Neutrophil (primary cell): ENCODE measurements around the gene SP1.
A peak's percentile ranks its signal among the peaks of the same experiment; 100 is the strongest.

Source experiments
- H3K27ac ChIP-seq: fragments of 200-600 bp; sonication (generic); 2 replicates; pipeline ENCODE4 v1.5.1; 2016; ENCODE audit warnings: mild to moderate bottlenecking, moderate library complexity
- H3K27me3 ChIP-seq: fragments of 200-600 bp; sonication (generic); 2 replicates; pipeline ENCODE4 v1.6.0; 2016; ENCODE audit warnings: mild to moderate bottlenecking
- H3K36me3 ChIP-seq: fragments of 200-600 bp; sonication (generic); 2 replicates; pipeline ENCODE4 v1.5.1; 2017
- H3K4me1 ChIP-seq, 2 experiments: fragments of 200-600 bp in 1 of 2; sonication (generic) in 1 of 2; 1 replicate in 1 of 2; 2 replicates in 1 of 2; pipeline versions ENCODE4 v1.5.1 to v1.6.1; 2013 to 2016; ENCODE audit warnings: low read depth in 1 of 2, low read length in 1 of 2, mild to moderate bottlenecking in 1 of 2, moderate library complexity in 1 of 2; ENCODE audit not compliant: control insufficient read depth in 1 of 2, insufficient read depth in 1 of 2
- H3K4me3 ChIP-seq, 2 experiments: fragments of 200-600 bp in 1 of 2; sonication (generic) in 1 of 2; 1 replicate in 1 of 2; 2 replicates in 1 of 2; pipeline ENCODE4 v1.5.1; 2013 to 2016; ENCODE audit warnings: low read depth in 1 of 2, low read length in 1 of 2, mild to moderate bottlenecking in 1 of 2, moderate library complexity in 1 of 2
- H3K9me3 ChIP-seq: fragments of 200-600 bp; sonication (generic); 2 replicates; pipeline ENCODE4 v1.5.1; 2016
- TF ChIP-seq, protein P1 (sequence below): fragments of 200-600 bp; sonication (generic); IDR thresholded peaks from 2 replicates; pipeline ENCODE4 v1.5.1; 2016; ENCODE audit warnings: antibody characterized with exemption

The SP1 gene

DNA sequence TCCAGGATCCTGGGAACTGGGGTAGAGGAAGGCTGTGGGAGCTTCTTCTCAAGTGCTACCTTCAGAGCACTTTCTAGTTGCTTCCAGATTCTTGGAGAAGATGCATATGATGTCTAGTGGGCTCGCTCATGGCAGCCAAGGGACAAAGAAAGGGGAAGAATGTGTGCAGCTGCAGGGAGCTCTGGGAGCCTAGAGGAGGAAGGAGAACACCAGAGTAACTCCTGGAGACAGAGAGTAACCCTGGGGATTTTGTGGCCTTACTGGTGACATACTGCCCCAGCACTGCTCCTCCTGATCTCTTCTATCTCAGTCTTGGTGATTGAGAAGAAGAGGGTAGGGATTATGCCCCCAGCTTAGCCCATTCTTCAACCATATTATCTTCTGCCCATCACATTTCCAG lies 33.5 kb upstream of the SP1 start:
- peaks cover 36% of the 10 kb centered on the region for H3K27me3 ChIP-seq
- no peak overlapping the region for H3K4me3 ChIP-seq
- TF ChIP-seq, protein P1, sequence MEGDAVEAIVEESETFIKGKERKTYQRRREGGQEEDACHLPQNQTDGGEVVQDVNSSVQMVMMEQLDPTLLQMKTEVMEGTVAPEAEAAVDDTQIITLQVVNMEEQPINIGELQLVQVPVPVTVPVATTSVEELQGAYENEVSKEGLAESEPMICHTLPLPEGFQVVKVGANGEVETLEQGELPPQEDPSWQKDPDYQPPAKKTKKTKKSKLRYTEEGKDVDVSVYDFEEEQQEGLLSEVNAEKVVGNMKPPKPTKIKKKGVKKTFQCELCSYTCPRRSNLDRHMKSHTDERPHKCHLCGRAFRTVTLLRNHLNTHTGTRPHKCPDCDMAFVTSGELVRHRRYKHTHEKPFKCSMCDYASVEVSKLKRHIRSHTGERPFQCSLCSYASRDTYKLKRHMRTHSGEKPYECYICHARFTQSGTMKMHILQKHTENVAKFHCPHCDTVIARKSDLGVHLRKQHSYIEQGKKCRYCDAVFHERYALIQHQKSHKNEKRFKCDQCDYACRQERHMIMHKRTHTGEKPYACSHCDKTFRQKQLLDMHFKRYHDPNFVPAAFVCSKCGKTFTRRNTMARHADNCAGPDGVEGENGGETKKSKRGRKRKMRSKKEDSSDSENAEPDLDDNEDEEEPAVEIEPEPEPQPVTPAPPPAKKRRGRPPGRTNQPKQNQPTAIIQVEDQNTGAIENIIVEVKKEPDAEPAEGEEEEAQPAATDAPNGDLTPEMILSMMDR: no peak

DNA sequence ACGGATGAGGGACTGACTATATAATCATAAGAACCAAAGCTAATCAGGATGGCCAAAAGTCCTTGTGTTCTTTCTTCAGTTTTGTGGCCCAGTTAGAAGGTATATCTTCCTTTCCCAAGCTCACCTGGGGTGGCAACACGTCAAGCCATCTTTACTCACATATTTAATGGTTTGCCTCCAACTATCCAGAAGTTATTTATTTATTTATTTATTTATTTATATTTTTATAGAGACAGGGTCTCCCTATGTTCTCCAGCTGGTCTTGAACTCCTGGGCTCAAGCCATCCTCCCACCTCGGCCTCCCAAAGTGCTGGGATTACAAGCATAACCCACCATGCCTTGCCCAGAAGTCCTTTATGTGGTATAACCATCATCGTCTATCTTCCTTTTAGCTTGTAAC lies 32.1 kb upstream of the SP1 start:
- H3K36me3 ChIP-seq: no peaks in the 10 kb centered on the region
- peaks cover 11 to 16% of the 10 kb centered on the region in 2 experiments for H3K4me1 ChIP-seq
- no peaks in the 10 kb centered on the region for H3K9me3 ChIP-seq
- H3K4me3 ChIP-seq: no peak overlapping the region
- TF ChIP-seq, protein P1: no peak
- peaks cover 35% of the 10 kb centered on the region for H3K27me3 ChIP-seq
- no peak overlapping the region for H3K27ac ChIP-seq

More for the DNA sequence above, 33.5 kb upstream of the SP1 start:
- H3K36me3 ChIP-seq: no peaks in the 10 kb centered on the region
- H3K9me3 ChIP-seq: no peaks in the 10 kb centered on the region
- peaks cover 9 to 10% of the 10 kb centered on the region in 2 experiments for H3K4me1 ChIP-seq
- no peak overlapping the region for H3K27ac ChIP-seq

DNA sequence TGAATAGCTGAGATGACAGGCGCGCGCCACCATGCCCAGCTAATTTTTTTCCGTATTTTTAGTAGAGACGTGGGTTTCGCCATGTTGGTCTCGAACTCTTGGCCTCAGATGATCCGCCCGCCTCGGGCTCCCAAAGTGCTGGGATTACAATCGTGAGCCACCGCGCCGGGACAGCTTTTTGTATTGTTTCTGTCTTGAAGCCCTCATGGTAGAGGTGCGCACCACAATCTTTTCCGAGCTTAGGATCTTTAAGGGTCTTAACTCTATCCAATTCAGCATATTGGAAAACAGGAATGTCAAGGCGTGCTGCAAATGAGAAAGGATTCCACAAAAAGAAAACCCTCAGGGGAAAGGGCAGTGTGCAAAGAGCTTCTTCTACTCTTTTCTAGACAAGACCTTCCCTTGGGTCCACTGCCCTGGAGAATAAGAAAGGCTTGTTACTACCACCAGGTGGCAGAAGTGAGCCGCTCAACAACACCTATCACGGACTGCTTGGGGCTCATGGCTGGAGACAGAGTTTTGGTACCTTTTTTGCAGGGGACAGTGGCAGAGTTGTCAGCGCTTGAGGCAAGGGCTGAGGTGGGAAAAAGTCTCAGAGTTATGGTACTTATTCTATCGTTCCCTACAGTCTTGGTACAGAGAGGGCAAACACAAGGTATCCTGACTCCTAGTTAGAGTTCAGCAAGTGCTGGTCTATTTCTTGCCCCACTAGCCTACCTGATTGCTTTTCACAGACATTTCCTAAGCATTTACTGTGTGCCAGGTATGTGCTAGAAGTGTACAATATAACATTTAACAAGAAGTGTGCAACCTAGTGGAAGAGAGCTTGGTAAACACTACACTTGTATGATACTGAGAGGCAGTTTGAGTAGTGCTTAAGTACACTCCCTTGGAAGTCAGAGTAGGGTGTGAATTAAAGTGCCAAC lies 27.4 kb upstream of the SP1 start:
- no peaks in the 10 kb centered on the region for H3K9me3 ChIP-seq
- H3K27me3 ChIP-seq: no peaks in the 10 kb centered on the region
- TF ChIP-seq, protein P1: peak; percentile 85

DNA sequence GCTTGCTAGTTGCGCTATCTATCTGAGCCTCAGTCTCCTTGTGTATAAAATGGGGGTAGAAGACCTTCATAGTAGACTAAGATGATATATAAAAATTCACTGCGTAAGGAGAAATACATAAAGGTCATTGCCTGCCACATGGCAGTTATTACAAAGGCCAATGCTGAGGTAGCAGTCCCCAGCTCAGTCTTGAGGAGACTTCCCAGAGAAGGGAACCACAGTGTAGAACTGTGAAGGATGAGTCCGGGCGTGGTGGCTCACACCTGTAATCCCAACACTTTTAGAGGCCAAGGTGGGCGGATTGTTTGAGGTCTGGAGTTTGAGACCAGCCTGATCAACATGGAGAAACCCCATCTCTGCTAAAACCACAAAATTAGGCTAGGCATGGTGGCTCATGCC lies 26.7 kb upstream of the SP1 start:
- Histone ChIP-seq H3K4me1 (peaks cover 5 to 7% of the 10 kb centered on the region in 2 experiments), H3K9me3 (no peaks in the 10 kb centered on the region)

More for the DNA sequence above, 27.4 kb upstream of the SP1 start:
- Histone ChIP-seq H3K27ac (peak overlapping the region; percentile 56), H3K4me3 (no peak overlapping the region), H3K36me3 (no peaks in the 10 kb centered on the region), H3K4me1 (peaks cover 5 to 7% of the 10 kb centered on the region in 2 experiments)

DNA sequence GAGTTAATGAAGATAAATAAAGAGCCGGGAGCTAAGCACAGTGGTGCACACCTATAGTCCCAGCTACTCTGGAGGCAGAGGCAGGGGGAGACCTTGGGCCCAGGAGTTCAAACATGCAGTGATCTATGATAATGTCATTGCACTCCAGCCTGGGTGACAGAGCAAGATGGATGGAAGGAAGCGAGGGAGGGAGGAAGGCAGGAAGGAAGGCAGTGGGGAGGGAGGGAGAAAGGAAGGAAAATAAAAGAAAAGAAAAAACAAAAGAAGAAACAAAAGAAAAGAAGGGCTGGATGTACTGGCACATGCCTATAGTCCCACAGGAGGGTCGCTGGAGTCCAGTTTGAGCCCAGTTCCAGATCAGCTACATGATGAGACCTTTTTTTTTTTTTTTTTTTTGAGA lies 24.9 kb upstream of the SP1 start:
- no peak overlapping the region for H3K4me3 ChIP-seq
- TF ChIP-seq, protein P1: no peak
- H3K27me3 ChIP-seq: no peaks in the 10 kb centered on the region
- H3K4me1 ChIP-seq: peaks cover 5 to 7% of the 10 kb centered on the region in 2 experiments
- no peaks in the 10 kb centered on the region for H3K36me3 ChIP-seq
- H3K9me3 ChIP-seq: no peaks in the 10 kb centered on the region
- H3K27ac ChIP-seq: no peak overlapping the region

More for the DNA sequence above, 26.7 kb upstream of the SP1 start:
- no peaks in the 10 kb centered on the region for H3K27me3 ChIP-seq
- no peak overlapping the region for H3K4me3 ChIP-seq
- TF ChIP-seq, protein P1: no peak
- peak overlapping the region; percentile 56 for H3K27ac ChIP-seq
- H3K36me3 ChIP-seq: no peaks in the 10 kb centered on the region
